ENCODE results near the gene HAGHL. TPM values are rescaled to one million over a fixed set of nuclear protein-coding genes. Genes with fewer than 3 reads are reported as not detected.

HAGHL gene
- total RNA-seq, 1 donor from 2014 or later = 7.4 TPM

GRCh38 chr16:720990-721764 is 5.7 kb upstream of the HAGHL start, which contains the start of gene ANTKMT:
Gene ANTKMT (plus strand): TSS chr16:721146. CDS start chr16:721275, 129 bp downstream.
- no peak for DNase-seq (ENCODE audit: low spot score)

- DNase-seq (ENCODE audit: low spot score) = no peak
Measured at GRCh38 chr16:721765-722540, 5.0 kb upstream of the HAGHL start.

GRCh38 chr16:722835-723633 is 3.9 kb upstream of the HAGHL start:
- no peak for DNase-seq (ENCODE audit: low spot score)

- no peak for DNase-seq (ENCODE audit: low spot score)
Measured at GRCh38 chr16:723695-724094, 3.2 kb upstream of the HAGHL start.

- no peak for DNase-seq (ENCODE audit: low spot score)
Measured at GRCh38 chr16:724188-725040, 2.5 kb upstream of the HAGHL start.

GRCh38 chr16:725041-725376 is 1.9 kb upstream of the HAGHL start:
- no peak for DNase-seq (ENCODE audit: low spot score)

GRCh38 chr16:725463-726187 is 1.3 kb upstream of the HAGHL start:
- no peak for DNase-seq (ENCODE audit: low spot score)

GRCh38 chr16:726188-726437 is 793 bp upstream of the HAGHL start:
- no peak for DNase-seq (ENCODE audit: low spot score)

GRCh38 chr16:727291-727977 is 528 bp downstream of the HAGHL start:
- no peak for DNase-seq (ENCODE audit: low spot score)

GRCh38 chr16:728131-728889 is 1.4 kb downstream of the HAGHL start:
- no peak for DNase-seq (ENCODE audit: low spot score)

GRCh38 chr16:728890-729744 is 2.2 kb downstream of the HAGHL start:
- DNase-seq (ENCODE audit: low spot score) = no peak

GRCh38 chr16:729768-730665 is 3.1 kb downstream of the HAGHL start:
- no peak for DNase-seq (ENCODE audit: low spot score)

- no peak for DNase-seq (ENCODE audit: low spot score)
Measured at GRCh38 chr16:730666-731509, 4.0 kb downstream of the HAGHL start.

- DNase-seq (ENCODE audit: low spot score) = no peak
Measured at GRCh38 chr16:732332-732731, 5.4 kb downstream of the HAGHL start.

- no peak for DNase-seq (ENCODE audit: low spot score)
Measured at GRCh38 chr16:732936-733335, 6.0 kb downstream of the HAGHL start.

All from mesenteric fat pad (tissue), 1 donor.